K562 (cell line): Measurements from ENCODE around the gene RETREG1. TPM values are rescaled to one million over a fixed set of nuclear protein-coding genes. Genes with fewer than 3 reads are reported as not detected.
A peak's percentile ranks its signal among the peaks of the same experiment; 100 is the strongest.

Experiments
- ARID3A ChIP-seq: IDR thresholded peaks from 2 replicates; pipeline ENCODE4 v1.6.1; 2012; ENCODE audit warnings: low read depth, low read length, improper control_type of control experiment, borderline replicate concordance
- DPF2 ChIP-seq: fragments of 450-650 bp; IDR thresholded peaks from 2 replicates; pipeline ENCODE4 v1.6.1; 2016
- PRPF4 ChIP-seq: fragments of 200-400 bp; formaldehyde crosslinking; IDR thresholded peaks from one replicate; pipeline ENCODE4 v1.6.1; 2017; ENCODE audit warnings: low read length, low read depth, mild to moderate bottlenecking; ENCODE audit not compliant: insufficient read depth, poor library complexity, severe bottlenecking
- THAP12 ChIP-seq: fragments of 250-450 bp; sonication (Bioruptor Pico); IDR thresholded peaks from 2 replicates; pipeline ENCODE4 v1.9.0; 2021; ENCODE audit warnings: mild to moderate bottlenecking, inconsistent platforms
- polyA plus RNA-seq, 8 experiments: library from polyadenylated mRNA; depleted of rRNA in 4 of 8; stranded (reverse) in 5 of 8; unstranded in 3 of 8; fragments of >200 nt; fragmentation: Nextera tagmentation in 2 of 8; fragmentation: Illumina TruSeq in 1 of 8; extraction: Ambion mirVana in 2 of 8; extraction: Trizol in 1 of 8; gene quantifications; 2 replicates each; pipeline versions ENCODE4 v1.2.1 to v1.2.3, GENCODE V29; 2011 to 2014; ENCODE audit warnings: inconsistent platforms in 1 of 8, missing spikeins in 1 of 8
- total RNA-seq, 7 experiments: library from RNA; depleted of rRNA in 6 of 7; stranded (reverse); fragments of >200 nt in 6 of 7; fragmentation: Illumina TruSeq in 2 of 7; extraction: Trizol in 2 of 7; gene quantifications; 2 replicates each; pipeline versions ENCODE4 v1.2.1 to v1.2.3, GENCODE V29; 2011 to 2021; ENCODE audit warnings: low replicate concordance in 1 of 7

RETREG1 gene
- total and polyA plus RNA-seq, 9 of the 15 experiments (the other 6 are each of a cell fraction or from before 2014, with no cell fraction given) = 0.01 to 0.20 (median 0.08) TPM; not detected in 5

GRCh38 chr5:16467363-16468219 is 149.2 kb downstream of the RETREG1 start (continued):
- no peak for TF ChIP-seq THAP12 (CRISPR knock-in tag)
- no peak for TF ChIP-seq PRPF4
- no peak for TF ChIP-seq ARID3A
- TF ChIP-seq DPF2 = 0 out of 2 replicates have a peak, but pooled peaks have one; percentile 12
- TF ChIP-seq, all 486 proteins: peak for 6
